Measurements from ENCODE around the gene VDR.

Gene VDR

DNA sequence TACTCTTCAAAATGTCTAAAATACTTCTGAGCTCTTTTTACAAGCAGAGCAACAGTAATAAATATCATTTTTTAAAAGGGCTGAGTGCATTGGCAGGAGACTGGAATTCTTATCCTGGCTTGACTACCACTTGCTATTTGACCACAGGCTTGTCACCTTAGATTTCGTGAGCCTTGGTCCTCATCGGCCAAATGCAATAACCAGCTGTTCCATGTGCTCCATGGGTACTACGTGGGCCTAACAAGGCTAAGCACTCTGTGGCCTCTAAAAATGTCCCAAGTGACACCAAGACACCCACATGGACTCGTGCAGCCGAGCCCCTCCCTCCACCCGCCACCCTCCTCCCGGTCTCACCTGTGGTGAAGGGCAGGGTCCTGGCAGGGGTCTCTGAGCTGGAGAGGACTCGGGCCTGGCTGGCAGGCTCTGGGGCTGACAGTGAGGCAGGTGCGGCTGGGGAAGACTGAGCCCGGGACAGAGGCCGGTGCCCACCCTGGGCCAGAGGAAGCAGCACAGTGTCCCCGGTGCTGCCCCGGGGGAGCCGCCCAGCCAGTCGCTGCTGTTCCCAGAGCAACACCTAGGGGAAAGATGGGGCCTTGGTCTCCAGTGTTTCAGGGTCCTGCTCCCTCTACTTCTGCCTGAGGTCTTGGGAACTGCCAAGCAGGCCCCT, 111.6 kb downstream of the VDR start:
- DNase-seq (ENCODE audit: low read depth): no peak

DNA sequence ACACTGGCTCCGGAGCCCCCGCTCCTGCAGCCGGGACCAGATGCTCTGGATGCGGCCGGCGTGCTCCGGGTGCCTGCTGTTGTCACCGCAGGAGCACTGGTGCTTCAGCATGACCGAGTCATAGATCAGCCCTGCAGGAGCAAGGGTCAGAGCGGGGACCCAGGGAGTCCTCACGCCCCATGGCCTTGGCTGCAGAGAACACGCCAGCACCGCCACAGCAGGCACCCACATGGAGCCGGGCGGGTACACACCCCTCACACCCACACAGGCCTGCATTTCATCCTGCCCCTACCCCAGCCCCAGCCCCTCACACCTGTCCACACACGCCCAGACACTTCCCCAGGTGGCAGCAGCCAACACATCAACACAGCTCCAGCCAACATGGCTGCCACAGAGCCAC, 112.9 kb downstream of the VDR start:
- DNase-seq (ENCODE audit: low read depth): no peak
